GM21737 (cell line): ENCODE measurements around the gene GPS2.
"Not testable (repeated sequence)": the region's sequence is repeated elsewhere in the genome, so short reads cannot be mapped to it uniquely, and the experiment has no call there.

Experiments used
- ATAC-seq: cut with Tn5 transposase; IDR thresholded peaks from one replicate; pipeline ENCODE4 v1.9.1; 2021; ENCODE audit warnings: mild to moderate bottlenecking, moderate library complexity; ENCODE audit not compliant: unreplicated experiment

The GPS2 gene

GRCh38 chr17:7340179-7340578, 25.0 kb upstream of the GPS2 start:
- no peak for ATAC-seq

GRCh38 chr17:7337600-7337999, 22.4 kb upstream of the GPS2 start:
- not testable (repeated sequence) for ATAC-seq

GRCh38 chr17:7336240-7337175, 21.3 kb upstream of the GPS2 start, which contains the start of gene ACAP1:
Gene ACAP1, plus strand, starts transcription at chr17:7336529. Its CDS starts 206 bp downstream, at chr17:7336735.
- ATAC-seq, result peak; percentile 69

GRCh38 chr17:7335765-7336164, 20.6 kb upstream of the GPS2 start:
- ATAC-seq, result not testable (repeated sequence)

GRCh38 chr17:7334938-7335538, 19.9 kb upstream of the GPS2 start:
- no peak for ATAC-seq

GRCh38 chr17:7332600-7333069, 17.5 kb upstream of the GPS2 start:
- ATAC-seq, result not testable (repeated sequence)

GRCh38 chr17:7332111-7332510, 17.0 kb upstream of the GPS2 start:
- no peak for ATAC-seq

GRCh38 chr17:7330638-7331015, 15.5 kb upstream of the GPS2 start:
- ATAC-seq, result no peak

GRCh38 chr17:7329997-7330637, 15.0 kb upstream of the GPS2 start:
- ATAC-seq, result peak; percentile 31

GRCh38 chr17:7329374-7329996, 14.3 kb upstream of the GPS2 start:
- ATAC-seq, result peak; percentile 55

- peak; percentile 5 for ATAC-seq
Observed at GRCh38 chr17:7328840-7329373, 13.7 kb upstream of the GPS2 start, which contains the start of gene NEURL4. Gene NEURL4, minus strand, starts transcription at chr17:7329335. Its CDS starts 23 bp downstream, at chr17:7329312.

- ATAC-seq, result no peak
Observed at GRCh38 chr17:7328009-7328408, 12.8 kb upstream of the GPS2 start.

GRCh38 chr17:7327501-7327900, 12.3 kb upstream of the GPS2 start:
- ATAC-seq, result no peak

- no peak for ATAC-seq
Observed at GRCh38 chr17:7327056-7327455, 11.9 kb upstream of the GPS2 start.

- ATAC-seq, result no peak
Observed at GRCh38 chr17:7326186-7326585, 11.0 kb upstream of the GPS2 start.

- no peak for ATAC-seq
Observed at GRCh38 chr17:7325031-7325528, 9.9 kb upstream of the GPS2 start.

GRCh38 chr17:7324438-7324779, 9.2 kb upstream of the GPS2 start:
- no peak for ATAC-seq

- no peak for ATAC-seq
Observed at GRCh38 chr17:7323731-7324437, 8.7 kb upstream of the GPS2 start.

- no peak for ATAC-seq
Observed at GRCh38 chr17:7322520-7323194, 7.5 kb upstream of the GPS2 start.
